SK-N-MC (cell line): ENCODE data around the gene TNRC6C.

Source experiments
- DNase-seq: peaks from one replicate; pipeline ENCODE4 v3.0.0-alpha.2; 2011; ENCODE audit warnings: low read depth, low spot score
- H3K27ac ChIP-seq: fragments of 200-600 bp; sonication (generic); 2 replicates; pipeline ENCODE4 v1.5.1; 2016; ENCODE audit warnings: mixed run types
- H3K36me3 ChIP-seq: fragments of 200-600 bp; sonication (generic); 2 replicates; pipeline ENCODE4 v1.6.1; 2017; ENCODE audit warnings: antibody characterized with exemption, low read length, mixed read lengths; ENCODE audit not compliant: insufficient read depth
- H3K4me3 ChIP-seq: fragments of 200-600 bp; sonication (generic); 2 replicates; pipeline ENCODE4 v1.5.1; 2016
- H3K9ac ChIP-seq: fragments of 200-600 bp; sonication (generic); 2 replicates; pipeline ENCODE4 v1.8.0; 2017; ENCODE audit warnings: mixed run types, mixed read lengths; ENCODE audit not compliant: insufficient read length
- H3K9me3 ChIP-seq: fragments of 200-600 bp; sonication (generic); 2 replicates; pipeline ENCODE4 v1.6.1; 2017; ENCODE audit warnings: low read depth, mild to moderate bottlenecking, antibody characterized with exemption, low read length, moderate library complexity, mixed read lengths
- EZH2 ChIP-seq: fragments of 200-600 bp; sonication (generic); IDR thresholded peaks from one replicate; pipeline ENCODE4 v1.6.1; 2017; ENCODE audit warnings: antibody characterized with exemption
- FOXP2 ChIP-seq: optimal IDR thresholded peaks from 2 replicates; pipeline ENCODE3; 2011; ENCODE audit warnings: mild to moderate bottlenecking, moderate library complexity; ENCODE audit not compliant: insufficient read depth; ENCODE audit errors: extremely low read length, control extremely low read depth
- POLR2AphosphoS5 ChIP-seq: IDR thresholded peaks from 2 replicates; pipeline ENCODE4 v1.6.1; 2012; ENCODE audit warnings: mild to moderate bottlenecking, low read depth, low read length, borderline replicate concordance

Gene TNRC6C

DNA sequence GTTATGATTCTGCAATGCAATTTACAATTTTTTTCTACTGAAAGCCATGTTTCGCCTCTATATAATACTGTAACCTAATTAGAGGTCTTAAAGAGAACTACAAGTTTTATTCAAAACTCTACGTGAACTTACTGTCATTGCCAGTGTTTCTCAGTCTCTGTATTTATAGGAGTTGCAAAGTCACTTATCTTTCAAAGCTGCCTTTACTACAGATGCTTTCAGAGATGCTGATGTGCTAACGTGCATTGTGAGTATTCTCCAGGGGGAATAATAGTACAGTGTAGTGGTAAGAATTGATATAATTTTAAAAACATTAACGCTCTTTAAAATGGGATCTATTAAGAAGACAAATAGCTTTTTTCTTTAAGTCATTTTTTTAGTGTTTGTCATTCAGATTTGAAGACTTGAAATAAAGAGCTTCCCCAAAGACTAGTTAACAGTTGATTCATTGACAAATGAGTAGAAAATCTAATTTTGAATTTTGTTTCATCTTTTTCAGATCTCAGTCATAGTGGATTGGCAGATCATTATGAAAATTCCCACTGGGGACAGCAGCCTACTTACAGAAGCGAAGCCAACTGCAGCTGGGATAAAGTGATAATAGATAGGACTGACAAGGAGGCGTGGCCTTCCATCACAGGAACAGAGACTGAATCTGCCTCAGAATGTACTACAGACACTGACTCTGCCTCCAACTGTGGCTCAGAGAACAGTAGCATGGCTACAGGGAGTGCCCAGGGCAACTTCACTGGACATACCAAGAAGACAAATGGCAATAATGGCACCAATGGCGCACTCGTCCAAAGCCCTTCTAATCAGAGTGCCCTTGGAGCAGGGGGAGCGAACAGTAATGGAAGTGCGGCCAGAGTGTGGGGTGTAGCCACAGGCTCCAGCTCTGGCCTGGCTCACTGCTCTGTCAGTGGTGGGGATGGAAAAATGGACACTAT is 90.1 kb downstream of the TNRC6C start:
- Histone ChIP-seq H3K9me3 (no peaks in the 10 kb centered on the region), H3K9ac (no peak overlapping the region), H3K27ac (no peak overlapping the region), H3K36me3 (peaks cover 25% of the 10 kb centered on the region), H3K4me3 (no peak overlapping the region)
- TF ChIP-seq POLR2AphosphoS5 (no peak), EZH2 (no peak), FOXP2 (no peak)
- no peak for DNase-seq

DNA sequence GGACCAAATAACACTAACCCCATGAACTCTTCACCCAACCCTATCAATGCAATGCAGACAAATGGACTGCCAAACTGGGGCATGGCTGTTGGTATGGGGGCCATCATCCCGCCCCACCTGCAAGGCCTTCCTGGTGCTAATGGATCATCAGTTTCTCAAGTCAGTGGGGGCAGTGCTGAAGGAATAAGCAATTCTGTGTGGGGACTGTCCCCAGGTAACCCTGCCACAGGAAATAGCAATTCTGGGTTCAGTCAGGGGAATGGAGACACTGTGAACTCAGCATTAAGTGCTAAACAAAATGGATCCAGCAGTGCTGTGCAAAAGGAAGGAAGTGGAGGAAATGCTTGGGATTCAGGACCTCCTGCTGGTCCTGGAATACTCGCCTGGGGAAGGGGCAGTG is 91.1 kb downstream of the TNRC6C start:
- TF ChIP-seq FOXP2 = no peak
- no peak for TF ChIP-seq EZH2
- TF ChIP-seq POLR2AphosphoS5 = no peak
- no peak for DNase-seq
- no peak overlapping the region for H3K9ac ChIP-seq
- H3K27ac ChIP-seq = no peak overlapping the region
- no peaks in the 10 kb centered on the region for H3K9me3 ChIP-seq
- peaks cover 25% of the 10 kb centered on the region for H3K36me3 ChIP-seq
- no peak overlapping the region for H3K4me3 ChIP-seq

DNA sequence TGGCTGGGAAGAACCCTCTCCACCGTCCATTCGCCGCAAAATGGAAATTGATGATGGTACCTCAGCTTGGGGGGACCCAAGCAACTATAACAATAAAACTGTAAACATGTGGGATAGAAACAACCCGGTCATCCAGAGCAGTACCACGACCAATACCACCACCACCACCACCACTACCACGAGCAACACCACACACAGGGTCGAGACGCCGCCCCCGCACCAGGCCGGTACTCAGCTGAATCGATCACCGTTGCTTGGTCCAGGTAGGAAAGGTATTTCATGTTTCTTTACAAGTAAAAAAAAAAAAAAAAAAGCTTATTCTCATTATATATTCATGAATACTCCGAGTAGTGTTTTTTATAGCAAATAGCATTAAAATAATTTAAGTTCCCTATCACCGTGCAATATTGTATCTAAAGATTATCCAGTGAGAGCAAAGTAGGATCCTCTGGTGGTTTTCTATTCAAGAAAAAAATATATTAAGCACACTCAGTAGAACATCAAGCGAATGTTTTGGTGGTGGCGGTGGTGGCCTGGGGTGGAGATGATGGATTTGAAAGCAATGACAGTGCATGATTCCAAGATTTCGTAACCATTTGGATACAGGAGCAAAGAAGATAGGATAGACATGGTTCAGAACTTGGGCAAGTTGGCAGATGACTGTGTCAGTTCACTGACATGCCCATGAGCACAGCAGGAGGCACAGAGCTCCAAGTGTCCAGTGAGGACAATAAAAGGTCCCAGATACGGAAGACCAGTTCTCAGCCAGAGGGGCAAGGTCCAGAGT is 92.9 kb downstream of the TNRC6C start:
- no peak overlapping the region for H3K4me3 ChIP-seq
- H3K9ac ChIP-seq = no peak overlapping the region
- TF ChIP-seq POLR2AphosphoS5 (no peak), EZH2 (no peak), FOXP2 (no peak)

GRCh38 chr17:78053777-78054468 is 95.4 kb downstream of the TNRC6C start:
- Histone ChIP-seq H3K27ac (no peak overlapping the region), H3K9ac (no peak overlapping the region), H3K9me3 (no peaks in the 10 kb centered on the region), H3K4me3 (no peak overlapping the region), H3K36me3 (peaks cover 24% of the 10 kb centered on the region)
- TF ChIP-seq FOXP2 = no peak
- TF ChIP-seq POLR2AphosphoS5 = no peak
- no peak for TF ChIP-seq EZH2
- no peak for DNase-seq

More for the DNA sequence above, 92.9 kb downstream of the TNRC6C start:
- DNase-seq = no peak
- Histone ChIP-seq H3K9me3 (no peaks in the 10 kb centered on the region), H3K36me3 (peaks cover 28% of the 10 kb centered on the region), H3K27ac (no peak overlapping the region)

GRCh38 chr17:78057113-78057740 is 98.7 kb downstream of the TNRC6C start:
- Histone ChIP-seq H3K36me3 (peaks cover 7% of the 10 kb centered on the region), H3K9ac (no peak overlapping the region), H3K27ac (no peak overlapping the region), H3K4me3 (no peak overlapping the region), H3K9me3 (no peaks in the 10 kb centered on the region)
- no peak for DNase-seq
- no peak for TF ChIP-seq FOXP2

DNA sequence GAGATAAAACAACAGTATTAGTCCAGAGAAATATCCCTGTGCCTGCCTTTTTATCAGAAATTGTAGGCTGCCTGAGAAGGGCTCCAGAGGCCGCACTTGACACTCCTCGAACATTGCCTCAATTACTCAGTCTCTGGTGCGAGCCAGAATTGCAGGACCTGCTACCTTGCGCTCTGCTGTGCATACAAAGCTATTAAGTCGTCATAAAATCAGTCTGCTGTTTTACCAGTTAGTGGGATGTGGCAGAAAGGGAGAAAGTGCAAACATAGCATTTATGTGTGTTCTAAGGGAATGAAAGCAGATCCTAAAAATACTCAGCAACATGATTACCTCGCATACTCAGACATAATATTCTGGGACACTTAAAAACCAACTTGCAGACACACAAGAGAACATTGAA is 99.5 kb downstream of the TNRC6C start:
- no peak overlapping the region for H3K27ac ChIP-seq
- TF ChIP-seq POLR2AphosphoS5 (no peak), FOXP2 (no peak), EZH2 (no peak)
- H3K9me3 ChIP-seq = no peaks in the 10 kb centered on the region
- no peak overlapping the region for H3K4me3 ChIP-seq
- H3K36me3 ChIP-seq = peaks cover 7% of the 10 kb centered on the region
- DNase-seq = no peak
- no peak overlapping the region for H3K9ac ChIP-seq

DNA sequence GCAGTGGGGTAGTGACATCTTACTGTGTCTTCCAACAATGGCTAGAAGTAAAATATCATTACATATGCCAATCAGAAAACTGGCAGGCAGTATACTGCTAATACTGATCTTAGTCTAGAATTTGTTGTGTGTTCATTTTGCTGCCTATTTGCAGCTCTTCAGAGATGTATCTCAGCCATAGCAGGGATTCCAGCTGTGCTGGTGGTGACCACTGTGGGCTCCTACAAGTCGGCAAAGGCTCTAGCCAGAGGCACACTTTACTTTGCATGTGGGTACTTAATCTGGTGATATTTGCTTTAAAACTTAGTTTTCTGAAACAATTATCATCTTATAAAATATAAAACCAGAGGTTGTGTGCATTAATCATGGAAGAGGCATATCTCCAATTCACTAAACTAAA is 100.1 kb downstream of the TNRC6C start:
- no peak for TF ChIP-seq POLR2AphosphoS5
- no peak for TF ChIP-seq FOXP2
- no peak for TF ChIP-seq EZH2
- no peaks in the 10 kb centered on the region for H3K9me3 ChIP-seq
- H3K4me3 ChIP-seq = no peak overlapping the region
- no peak overlapping the region for H3K9ac ChIP-seq
- H3K27ac ChIP-seq = no peak overlapping the region
- DNase-seq = no peak
- H3K36me3 ChIP-seq = peaks cover 7% of the 10 kb centered on the region

GRCh38 chr17:78062596-78062995 is 104.1 kb downstream of the TNRC6C start:
- TF ChIP-seq POLR2AphosphoS5 (no peak), FOXP2 (no peak), EZH2 (no peak)

More at GRCh38 chr17:78062596-78062995, 104.1 kb downstream of the TNRC6C start:
- Histone ChIP-seq H3K4me3 (no peak overlapping the region), H3K36me3 (no peaks in the 10 kb centered on the region; the same call in 1 of the 2 replicates), H3K9me3 (no peaks in the 10 kb centered on the region), H3K27ac (no peak overlapping the region), H3K9ac (no peak overlapping the region)
- DNase-seq = no peak
